Measurements from ENCODE around the gene RAB7A.

RAB7A gene

DNA sequence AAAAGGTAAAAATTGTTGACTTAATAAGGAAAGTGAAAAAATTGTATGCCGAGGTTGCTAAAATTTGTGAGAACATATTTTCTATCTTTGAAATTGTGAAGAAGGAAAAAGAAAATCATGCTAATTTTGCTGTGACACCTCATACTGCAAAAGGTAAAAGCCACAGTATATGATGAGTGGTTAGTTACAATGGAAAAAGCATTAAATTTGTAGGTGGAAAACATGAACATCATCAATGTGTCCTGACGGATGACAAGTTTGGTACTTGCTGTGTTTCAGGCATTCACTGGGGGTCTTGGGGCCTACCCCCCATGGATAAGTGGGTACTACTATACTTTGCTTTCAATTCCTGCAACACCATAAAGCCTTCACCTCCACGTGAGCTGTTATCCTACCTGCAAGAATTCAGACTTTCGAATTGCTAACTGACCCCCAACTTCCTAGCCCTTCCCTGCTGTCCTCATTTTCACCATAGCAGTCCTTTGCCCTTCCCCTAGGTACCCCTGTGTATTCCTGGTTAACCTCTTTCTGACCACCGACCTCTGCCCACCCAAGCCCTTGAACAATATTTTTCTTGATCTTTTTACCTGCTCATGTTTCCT is 62.4 kb downstream of the RAB7A start:
- DNase-seq (ENCODE audit: low spot score) = no peak

DNA sequence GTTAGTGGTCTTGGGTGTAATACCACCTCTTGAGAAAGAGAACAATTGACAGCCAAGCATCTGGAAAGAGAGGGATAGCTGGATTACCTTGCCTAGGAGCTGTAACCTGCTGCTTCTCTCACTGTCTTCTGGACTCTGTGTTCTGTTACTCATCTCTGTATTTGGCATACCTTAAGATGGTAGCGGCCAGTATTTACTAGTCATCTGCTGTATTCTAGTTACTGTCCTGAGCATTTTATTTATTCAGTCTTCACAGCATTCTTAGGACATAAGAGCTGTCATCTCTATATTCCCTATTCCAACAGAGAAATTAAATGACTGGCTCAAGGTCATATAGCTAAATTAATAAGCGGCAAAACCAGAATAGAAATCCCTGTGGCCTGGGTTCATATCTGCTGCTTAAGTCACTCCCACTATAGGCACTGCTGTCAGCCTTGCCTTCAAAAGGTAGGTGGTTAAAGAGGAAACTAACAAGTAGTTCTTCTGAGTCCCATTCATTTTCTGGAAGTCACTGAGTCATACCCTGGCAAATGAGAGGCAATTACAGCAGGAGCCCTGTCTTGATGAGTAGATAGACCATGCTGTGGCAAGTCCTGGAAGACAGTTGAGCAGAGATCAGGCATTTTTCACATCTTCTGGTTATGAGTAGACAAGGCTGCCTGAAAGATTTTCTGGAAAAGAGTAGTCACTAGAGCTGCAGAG is 68.2 kb downstream of the RAB7A start:
- no peak for DNase-seq (ENCODE audit: low spot score)

DNA sequence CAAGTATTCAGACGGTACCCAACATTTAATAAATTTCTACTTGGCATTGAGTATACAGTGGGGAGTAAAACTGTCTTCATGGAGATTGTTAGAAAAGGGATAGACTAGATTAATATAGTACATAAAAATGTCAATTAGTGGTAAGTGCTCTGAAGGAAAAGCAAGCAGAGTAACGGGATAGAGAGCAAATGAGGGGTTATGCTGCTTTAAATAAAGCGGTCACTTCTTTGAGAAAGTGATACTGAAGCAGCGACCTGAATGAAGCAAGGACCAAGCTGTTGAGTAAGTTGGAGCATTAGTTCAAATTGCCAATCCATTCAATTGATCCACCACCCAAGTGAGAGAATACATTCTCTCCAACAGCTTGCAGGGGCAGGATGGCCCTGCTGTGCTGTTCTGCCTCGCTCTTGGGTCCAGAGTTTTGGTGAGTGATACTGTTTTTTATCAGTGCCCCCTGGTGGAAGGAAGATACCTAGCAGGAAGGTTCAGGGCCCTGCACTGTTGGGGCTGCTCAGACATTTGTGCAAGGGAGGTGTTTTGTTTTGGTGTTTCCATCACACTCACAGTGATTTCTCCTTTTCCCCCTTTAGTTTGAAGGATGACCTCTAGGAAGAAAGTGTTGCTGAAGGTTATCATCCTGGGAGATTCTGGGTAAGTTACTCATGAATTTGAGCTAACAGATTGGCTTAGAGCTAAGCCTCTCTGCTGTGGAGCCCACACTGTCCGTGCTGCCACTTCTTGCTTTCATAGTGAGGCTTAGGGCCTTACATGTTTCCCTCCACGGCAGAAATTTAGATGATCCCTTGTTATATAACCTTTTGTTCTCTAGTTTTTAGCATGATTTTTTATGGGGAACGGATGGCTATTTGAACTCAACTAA is 69.0 kb downstream of the RAB7A start:
- no peak for DNase-seq (ENCODE audit: low spot score)

DNA sequence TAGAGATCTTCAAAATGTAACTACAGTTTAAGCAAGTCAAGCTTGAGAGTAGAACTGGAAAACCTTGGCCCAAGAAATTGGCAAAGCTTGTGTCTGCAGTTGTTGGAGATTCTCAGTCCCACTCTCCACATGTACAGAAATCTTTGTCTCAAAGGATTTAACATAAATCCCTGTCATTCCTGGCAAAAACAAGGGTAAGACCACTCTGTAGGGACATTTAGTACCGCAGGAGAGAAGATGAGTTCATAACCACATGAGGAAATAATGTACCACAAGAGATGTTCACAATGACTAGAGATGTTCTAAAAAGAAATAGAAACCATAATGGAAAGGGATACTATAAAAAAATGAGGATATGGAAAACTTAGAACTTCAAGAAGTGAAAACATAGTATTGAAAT is 73.7 kb downstream of the RAB7A start:
- DNase-seq (ENCODE audit: low spot score) = no peak

DNA sequence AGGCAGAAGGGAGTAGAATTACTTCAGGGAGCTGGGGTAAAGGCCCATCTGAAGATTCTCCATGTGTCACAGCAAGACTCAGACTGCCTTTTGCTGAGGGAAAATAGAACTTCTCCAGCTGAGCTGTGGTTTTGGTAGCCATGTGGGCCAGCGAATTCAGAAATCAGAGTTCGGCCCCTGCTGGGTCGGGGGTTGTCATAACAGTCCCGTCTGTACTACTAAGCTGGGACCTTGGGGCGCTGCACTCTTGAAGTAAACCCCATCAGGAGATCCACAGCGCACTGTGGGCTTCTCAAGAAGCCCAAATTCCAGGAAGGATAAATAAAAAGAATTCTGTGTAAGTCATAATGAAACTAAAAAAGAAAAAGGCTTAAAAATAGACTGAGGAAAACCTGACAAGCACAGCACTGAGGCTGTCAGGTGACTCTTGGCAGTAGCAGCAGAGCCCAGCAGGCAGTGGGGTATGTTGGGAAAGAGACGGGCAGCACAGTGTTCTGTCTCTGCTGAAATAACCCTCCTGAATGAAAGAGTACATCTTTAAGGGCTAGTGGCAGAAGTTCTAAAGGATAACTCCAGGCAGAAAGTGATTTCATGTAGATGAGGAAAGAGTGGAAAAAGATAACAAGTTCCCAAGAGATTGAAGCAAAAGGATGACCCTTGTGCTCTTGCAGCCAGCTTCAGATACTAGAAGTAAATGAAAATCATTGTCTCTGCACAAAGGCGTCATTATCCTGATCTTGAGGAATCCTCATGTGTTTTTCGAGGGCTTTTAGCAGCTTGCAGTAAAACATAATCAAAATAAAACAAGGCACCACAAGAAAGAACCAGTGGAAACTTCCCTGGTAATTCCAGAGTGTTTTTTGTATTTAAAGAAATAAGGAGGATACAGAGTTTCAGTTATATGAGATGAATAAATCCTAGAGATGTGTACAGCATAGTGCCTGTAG is 74.5 kb downstream of the RAB7A start:
- DNase-seq (ENCODE audit: low spot score) = no peak

DNA sequence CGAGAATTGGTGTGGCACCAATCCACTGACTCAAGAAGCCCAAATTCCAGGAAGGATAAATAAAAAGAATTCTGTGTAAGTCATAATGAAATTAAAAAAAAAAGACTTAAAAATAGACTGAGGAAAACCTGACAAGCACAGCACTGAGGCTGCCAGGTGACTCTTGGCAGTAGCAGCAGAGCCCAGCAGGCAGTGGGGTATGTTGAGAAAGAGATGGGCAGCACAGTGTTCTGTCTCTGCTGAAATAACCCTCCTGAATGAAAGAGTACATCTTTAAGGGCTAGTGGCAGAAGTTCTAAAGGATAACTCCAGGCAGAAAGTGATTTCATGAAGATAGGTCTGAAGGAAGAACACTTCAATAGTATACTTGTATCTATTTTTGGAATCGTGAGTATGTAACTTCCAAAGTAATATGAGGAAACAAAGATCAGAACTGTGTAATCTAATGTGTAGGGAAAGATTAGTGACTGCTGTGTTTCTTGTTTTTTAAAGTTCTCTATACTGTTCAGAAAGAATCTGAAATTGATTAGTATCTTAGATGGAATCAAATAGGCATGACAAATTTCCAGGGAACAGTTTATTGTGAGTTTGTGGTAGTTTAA is 75.9 kb downstream of the RAB7A start:
- no peak for DNase-seq (ENCODE audit: low spot score)

DNA sequence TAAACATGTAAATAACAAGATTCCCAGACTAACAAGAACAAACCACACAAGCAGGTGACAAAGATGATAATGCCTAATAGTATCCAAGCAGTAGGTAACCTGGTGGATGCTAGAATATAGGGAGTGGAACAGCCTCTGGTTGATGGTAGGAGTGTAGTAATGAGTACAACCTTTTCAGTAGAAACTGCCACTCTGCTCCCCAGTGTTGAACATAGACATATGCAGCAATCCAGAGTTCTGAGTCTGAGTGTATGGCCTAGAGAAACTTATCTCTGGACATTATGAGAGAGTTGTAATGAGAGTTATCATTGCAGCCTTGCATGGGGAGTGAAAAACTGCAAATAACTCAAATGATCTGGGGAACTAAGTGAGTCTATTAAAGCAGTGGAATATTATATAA is 77.3 kb downstream of the RAB7A start:
- DNase-seq (ENCODE audit: low spot score) = no peak

DNA sequence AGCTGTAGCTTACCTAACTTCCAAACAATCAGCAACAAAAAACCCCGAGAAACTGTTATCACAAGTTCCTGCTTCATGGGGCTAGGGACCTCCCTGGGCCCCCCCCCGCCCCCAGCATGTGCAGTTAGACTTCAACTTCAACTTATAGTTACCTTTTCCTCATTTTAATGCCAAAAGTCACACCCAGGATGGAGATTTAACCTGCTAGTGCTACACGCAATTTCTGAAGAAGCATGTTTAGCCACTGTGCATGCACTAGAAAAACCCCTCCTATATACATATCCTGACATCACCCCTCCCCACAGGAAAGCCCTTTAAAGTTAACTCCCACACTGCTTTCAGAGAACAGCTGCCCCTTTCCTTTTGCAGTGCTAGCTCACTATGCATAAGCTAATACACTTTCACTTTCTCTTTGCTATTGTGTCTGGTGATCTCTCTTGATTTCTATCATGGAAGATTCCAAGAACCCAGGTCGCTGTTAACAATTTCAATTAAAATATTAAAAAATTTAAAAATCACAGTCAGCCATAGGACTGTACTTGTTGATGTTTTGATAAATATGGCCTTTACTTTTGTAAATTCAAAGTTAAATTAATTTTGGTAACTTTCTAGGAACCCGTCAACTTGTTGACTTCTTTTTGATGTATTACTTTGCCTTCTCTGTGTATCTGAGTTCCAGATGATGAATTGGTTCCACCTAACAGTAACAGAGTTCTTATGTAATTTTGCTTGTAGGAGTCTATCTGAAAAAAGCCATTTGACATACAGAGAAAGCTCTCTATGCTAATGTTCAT is 78.2 kb downstream of the RAB7A start:
- DNase-seq (ENCODE audit: low spot score) = no peak

DNA sequence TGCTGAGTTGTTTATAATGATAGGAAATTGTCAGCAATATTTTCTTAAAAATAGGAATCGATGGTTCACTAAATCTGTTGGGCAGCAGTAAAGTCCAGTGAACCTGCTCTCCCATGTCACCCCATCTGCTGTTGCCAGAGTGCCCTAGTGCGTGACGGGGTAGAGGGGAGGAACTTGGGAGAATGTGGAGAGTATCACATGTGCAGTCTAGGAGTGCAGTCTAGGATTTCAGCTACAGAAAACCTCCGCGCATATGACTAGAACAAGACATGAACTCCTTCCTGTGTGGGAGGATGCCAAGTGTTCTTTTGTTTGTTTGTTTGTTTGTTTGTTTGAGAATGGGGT is 78.8 kb downstream of the RAB7A start:
- no peak for DNase-seq (ENCODE audit: low spot score)

DNA sequence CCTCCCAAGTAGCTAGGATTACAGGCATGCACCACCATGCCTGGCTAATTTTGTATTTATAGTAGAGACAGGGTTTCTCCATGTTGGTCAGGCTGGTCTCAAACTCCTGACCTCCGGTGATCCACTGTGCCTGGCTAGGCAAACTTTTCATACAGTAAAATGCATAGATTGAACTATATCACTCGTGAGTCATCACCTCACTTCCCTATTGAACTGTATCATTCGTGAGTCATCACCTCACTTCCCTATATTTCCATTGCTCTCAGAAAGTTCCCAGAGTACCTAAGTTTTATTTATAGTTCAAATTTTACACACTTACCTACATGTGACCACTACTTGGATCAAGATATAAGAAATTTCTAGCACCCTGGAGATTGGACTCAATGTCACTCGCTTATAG is 79.8 kb downstream of the RAB7A start:
- no peak for DNase-seq (ENCODE audit: low spot score)

DNA sequence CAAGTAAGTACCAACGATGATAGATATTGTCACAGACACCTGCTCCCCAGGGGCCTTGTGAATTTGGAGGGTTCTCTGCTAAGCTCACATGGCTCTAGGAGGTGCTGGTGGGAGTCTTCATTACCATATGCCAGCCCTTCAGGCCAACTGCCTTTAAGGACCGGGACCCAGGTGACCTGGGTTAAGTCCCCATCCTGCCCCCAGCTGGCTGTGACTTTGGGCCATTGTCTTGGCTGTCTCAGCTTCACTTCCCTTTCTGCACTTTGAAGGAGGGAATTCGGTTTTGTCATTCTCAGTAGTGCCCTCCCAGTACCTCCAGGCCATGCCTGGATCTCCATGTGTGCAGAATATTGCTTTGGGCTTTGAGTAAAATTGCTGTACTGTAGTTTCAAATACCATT is 80.6 kb downstream of the RAB7A start:
- DNase-seq (ENCODE audit: low spot score) = no peak

DNA sequence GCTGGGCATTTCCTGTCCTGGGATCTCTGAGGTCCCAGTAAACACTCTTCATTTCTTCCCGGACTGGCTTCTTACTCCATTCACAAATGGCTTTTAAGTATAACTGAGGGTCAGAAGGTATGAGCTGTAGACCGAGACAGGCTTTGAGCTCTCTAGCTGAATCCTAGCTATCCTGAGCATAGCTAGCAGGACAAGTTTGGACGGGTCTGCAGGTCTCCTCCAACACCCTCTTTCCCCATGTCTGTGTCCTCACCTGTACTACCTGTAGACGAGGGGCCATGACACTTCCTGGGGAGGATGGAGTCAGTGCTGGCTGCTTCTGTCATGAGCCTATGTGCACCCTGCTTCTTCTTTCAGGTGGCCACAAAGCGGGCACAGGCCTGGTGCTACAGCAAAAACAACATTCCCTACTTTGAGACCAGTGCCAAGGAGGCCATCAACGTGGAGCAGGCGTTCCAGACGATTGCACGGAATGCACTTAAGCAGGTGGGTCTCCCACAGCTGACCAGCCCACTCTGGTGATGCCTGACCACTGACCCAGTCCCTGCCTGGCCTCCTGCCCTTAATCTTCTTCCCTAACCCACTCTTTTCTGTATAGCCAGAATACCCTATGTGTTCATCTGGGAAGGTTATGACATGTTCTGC is 81.3 kb downstream of the RAB7A start:
- no peak for DNase-seq (ENCODE audit: low spot score)

DNA sequence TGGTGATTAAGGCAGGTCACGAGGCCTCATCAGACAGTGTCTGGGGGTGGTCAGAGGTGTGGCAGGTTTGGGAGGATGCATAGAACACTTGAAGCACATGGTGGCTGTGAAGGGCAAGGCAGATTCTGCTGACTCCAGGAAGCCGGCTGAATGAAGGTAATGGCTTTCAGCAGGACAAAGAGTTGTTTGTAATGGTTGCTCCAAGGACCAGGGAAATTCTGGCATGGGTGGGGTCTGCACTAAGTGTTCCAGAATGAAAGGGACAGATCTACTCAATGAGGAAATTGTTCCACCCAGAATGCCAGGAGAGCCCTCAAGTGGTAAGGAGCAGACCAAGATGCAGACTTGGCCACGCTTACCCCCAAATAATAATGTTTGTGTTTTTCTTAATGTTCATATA is 82.7 kb downstream of the RAB7A start:
- no peak for DNase-seq (ENCODE audit: low spot score)

DNA sequence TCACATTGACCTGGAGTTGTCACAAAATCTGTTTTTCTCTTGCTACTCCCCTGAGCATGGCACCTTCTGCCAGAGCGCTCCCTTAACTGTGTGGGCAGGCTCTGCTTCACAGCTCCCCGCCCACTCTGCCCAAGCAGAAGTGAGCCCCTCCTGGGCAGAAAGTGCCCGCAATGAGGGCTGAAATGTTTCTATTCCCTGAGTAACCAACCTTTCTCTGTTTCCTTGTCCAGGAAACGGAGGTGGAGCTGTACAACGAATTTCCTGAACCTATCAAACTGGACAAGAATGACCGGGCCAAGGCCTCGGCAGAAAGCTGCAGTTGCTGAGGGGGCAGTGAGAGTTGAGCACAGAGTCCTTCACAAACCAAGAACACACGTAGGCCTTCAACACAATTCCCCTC is 87.1 kb downstream of the RAB7A start:
- DNase-seq (ENCODE audit: low spot score) = no peak

DNA sequence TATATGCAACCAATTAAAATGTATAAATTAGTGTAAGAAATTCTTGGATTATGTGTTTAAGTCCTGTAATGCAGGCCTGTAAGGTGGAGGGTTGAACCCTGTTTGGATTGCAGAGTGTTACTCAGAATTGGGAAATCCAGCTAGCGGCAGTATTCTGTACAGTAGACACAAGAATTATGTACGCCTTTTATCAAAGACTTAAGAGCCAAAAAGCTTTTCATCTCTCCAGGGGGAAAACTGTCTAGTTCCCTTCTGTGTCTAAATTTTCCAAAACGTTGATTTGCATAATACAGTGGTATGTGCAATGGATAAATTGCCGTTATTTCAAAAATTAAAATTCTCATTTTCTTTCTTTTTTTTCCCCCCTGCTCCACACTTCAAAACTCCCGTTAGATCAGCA is 88.1 kb downstream of the RAB7A start:
- no peak for DNase-seq (ENCODE audit: low spot score)

DNA sequence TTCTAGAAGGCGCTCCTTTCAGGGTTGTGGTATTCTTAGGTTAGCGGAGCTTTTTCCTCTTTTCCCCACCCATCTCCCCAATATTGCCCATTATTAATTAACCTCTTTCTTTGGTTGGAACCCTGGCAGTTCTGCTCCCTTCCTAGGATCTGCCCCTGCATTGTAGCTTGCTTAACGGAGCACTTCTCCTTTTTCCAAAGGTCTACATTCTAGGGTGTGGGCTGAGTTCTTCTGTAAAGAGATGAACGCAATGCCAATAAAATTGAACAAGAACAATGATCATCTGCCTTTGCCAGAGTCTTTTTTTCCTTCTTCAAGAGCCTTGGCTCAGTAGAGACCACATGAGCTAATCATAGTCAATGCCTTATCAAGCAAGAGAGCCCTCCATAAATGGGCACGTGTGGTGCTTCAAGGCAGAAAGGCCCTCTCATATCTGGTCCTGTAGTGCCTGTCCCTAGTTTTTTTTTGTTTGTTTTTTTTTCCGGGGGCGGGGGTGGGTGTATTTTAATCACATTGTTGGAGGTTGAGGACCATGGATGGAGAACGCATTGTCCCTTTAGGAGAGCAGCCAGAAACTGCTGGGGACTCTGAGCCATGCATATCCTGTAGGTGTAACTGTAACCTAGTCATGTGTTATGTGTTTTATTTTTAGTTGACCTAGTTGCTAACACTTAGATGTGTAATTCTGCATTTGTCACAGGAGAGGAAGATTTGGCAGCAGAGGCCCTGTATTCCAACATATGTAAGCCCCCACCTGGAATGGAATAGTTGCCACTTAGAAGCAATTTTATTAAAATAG is 88.7 kb downstream of the RAB7A start:
- DNase-seq (ENCODE audit: low spot score) = no peak

DNA sequence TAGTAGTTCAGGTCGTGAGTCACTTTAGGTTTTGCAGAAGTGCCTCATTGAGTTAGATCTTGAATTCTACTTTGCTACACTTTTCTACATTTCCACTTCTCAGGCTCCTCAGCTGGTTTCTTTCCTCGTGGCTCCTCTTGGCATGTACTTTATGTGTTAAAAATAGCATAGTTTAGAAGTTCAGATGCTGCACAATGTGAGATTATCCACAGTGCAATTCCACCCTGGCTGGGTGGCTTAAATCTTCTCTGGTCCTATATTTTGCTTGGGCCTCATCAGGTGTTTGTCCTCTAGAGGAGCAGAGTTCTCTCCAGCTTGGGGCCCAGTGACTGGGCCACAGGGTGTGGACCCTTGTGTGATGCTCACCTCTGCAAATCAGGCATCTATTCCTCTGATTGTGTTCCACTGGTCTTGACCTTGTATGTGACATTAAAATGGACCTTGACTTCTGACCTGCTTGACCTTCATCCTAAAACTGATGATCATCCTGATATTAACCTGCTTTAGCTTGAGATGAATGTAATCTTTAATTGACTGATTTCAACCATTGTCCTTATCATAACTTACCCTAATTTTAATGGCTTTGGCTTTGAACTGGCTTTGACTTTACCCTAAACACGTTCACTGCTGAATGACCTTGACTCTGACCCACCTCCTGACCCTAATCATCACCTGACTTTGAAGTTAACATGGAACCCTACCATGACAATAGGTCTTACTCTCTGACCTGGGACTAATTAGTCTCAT is 89.5 kb downstream of the RAB7A start:
- no peak for DNase-seq (ENCODE audit: low spot score)

DNA sequence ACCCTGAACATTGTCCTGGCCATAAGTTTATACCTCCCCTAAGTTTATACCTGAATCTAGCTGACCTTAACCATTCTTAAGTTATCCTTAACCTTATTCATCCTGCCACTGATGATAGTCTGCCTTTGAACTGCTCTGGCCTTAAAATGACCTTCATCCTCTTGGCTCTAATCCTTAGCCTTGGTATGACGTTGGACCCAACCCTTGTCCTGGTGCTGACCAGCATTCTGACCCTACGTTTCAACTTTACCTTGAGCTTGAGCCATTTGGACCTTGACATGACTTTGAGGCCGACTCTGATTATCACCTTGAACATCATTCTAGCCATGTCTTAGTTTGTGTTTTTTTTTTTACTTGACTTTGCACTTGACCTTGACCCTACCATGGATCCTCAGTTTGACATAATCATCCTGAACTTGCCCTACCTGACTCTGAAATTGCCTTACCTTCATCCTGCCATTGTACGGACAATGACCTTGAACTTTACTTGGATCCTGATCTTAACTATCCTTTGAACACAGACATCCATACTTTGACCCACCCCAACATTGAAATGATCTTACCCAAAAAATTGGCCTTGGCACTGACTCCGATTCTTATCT is 92.3 kb downstream of the RAB7A start:
- no peak for DNase-seq (ENCODE audit: low spot score)

Data from left forelimb (tissue), 1 donor.